Endodermal cell (in vitro differentiated cells): Measurements from ENCODE around the gene GUCD1. TPM values are rescaled to one million over a fixed set of nuclear protein-coding genes. Genes with fewer than 3 reads are reported as not detected.

Experiments used
- DNase-seq: peaks from one replicate; pipeline ENCODE4 v3.0.0-alpha.2; 2017
- H3K27ac ChIP-seq: 2 replicates; pipeline ENCODE4 v1.5.1; 2013; ENCODE audit warnings: mild to moderate bottlenecking, low read depth, low read length, moderate library complexity
- H3K27me3 ChIP-seq: 2 replicates; pipeline ENCODE4 v1.6.1; 2013; ENCODE audit warnings: mild to moderate bottlenecking, low read length, moderate library complexity; ENCODE audit not compliant: insufficient read depth, control insufficient read depth, poor library complexity, severe bottlenecking
- H3K36me3 ChIP-seq: 2 replicates; pipeline ENCODE4 v1.7.0; 2013; ENCODE audit warnings: mild to moderate bottlenecking, low read length, moderate library complexity; ENCODE audit not compliant: control insufficient read depth, insufficient read depth
- H3K4me1 ChIP-seq: one replicate; pipeline ENCODE4 v1.7.0; 2013; ENCODE audit warnings: low read length; ENCODE audit not compliant: control insufficient read depth, insufficient read depth
- H3K4me3 ChIP-seq: 2 replicates; pipeline ENCODE4 v1.5.1; 2013; ENCODE audit warnings: mild to moderate bottlenecking, low read length, moderate library complexity
- H3K9ac ChIP-seq: 2 replicates; pipeline ENCODE4 v1.6.1; 2013; ENCODE audit warnings: mild to moderate bottlenecking, low read length, moderate library complexity; ENCODE audit not compliant: poor library complexity, severe bottlenecking; ENCODE audit errors: extremely low read depth
- H3K9me3 ChIP-seq: 2 replicates; pipeline ENCODE4 v1.6.1; 2013; ENCODE audit warnings: mild to moderate bottlenecking, low read length, moderate library complexity; ENCODE audit not compliant: control insufficient read depth
- H3K27ac Mint-ChIP-seq: 2 replicates; pipeline ENCODE4 v1.8.0; 2020; ENCODE audit warnings: mixed read lengths
- H3K27me3 Mint-ChIP-seq: 2 replicates; pipeline ENCODE4 v1.8.0; 2021; ENCODE audit warnings: mild to moderate bottlenecking, mixed read lengths; ENCODE audit not compliant: insufficient read depth
- H3K36me3 Mint-ChIP-seq: 2 replicates; pipeline ENCODE4 v1.8.0; 2020; ENCODE audit warnings: low read depth, mixed read lengths
- H3K4me1 Mint-ChIP-seq: 2 replicates; pipeline ENCODE4 v1.8.0; 2020; ENCODE audit warnings: mixed read lengths
- H3K4me3 Mint-ChIP-seq: 2 replicates; pipeline ENCODE4 v1.8.0; 2020; ENCODE audit warnings: mild to moderate bottlenecking, moderate library complexity, mixed read lengths
- H3K9me3 Mint-ChIP-seq: 2 replicates; pipeline ENCODE4 v1.8.0; 2020; ENCODE audit warnings: mild to moderate bottlenecking, mixed read lengths
- CTCF ChIP-seq: fragments of 200-600 bp; sonication (generic); conservative IDR thresholded peaks from 2 replicates; pipeline ENCODE4 v1.5.0; 2021; ENCODE audit warnings: antibody characterized with exemption, mild to moderate bottlenecking
- WGBS, 2 experiments: methylation state at CpG; one replicate each; pipeline versions ENCODE4 v1.1.5 to v1.1.7; 2013; ENCODE audit warnings: missing lambda C conversion rate in 2 of 2, mixed read lengths in 1 of 2; ENCODE audit not compliant: insufficient coverage in 1 of 2, insufficient read length in 1 of 2; 5-methylcytosine and 5-hydroxymethylcytosine counted together
- total RNA-seq, 2 donors: library from RNA; stranded (reverse); fragmentation: NEBNext Ultra II Directional in 1 of 2; extraction: Animal tissue kit (Norgen Biotek cat#: 25700) in 1 of 2; gene quantifications; 2 replicates in 1 of 2; 3 replicates in 1 of 2; pipeline ENCODE4 v1.2.1, GENCODE V29; 2021

The GUCD1 gene
- total RNA-seq, 2 donors from 2014 or later: 64.7 to 73.6 TPM

DNA sequence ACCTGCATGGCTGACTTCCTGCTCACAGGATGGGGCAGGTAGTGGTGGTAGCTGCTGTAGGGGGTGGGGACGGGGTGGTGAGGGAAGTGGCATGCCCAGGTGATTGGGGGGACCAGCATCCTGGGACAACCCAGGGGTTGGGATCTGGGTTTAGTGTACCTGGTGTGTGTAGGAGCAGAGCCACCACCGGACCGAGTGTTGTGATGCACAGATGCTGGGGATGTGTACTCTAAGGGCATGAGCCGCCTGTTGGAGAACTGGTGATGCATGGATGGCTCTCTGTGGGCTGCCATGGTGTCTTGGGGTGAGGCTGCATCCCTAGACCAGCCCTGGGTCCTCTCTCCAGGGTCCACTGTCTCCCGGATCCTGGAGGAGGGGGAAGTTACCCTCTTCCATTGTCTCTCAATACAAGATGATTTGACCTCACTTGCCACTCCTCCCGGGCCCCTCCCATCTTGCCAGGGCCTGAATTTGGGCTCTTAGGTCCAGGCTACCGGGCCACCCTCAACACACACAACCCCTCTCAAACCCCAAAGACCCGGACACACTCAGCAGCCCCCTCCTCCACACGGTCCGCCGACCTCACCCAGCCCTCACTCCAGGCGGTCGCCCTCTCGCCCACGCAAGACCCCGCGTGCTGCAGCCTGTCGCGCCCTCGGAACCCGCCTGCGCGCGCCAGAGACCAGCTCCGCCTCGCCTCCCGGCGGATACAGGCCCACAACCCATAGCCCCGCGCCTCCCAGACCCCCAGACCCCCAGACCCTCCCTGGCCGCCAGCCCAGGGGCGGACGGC is 37.3 kb upstream of the GUCD1 start:
- H3K9me3 ChIP-seq: no peaks in the 10 kb centered on the region
- peak overlapping the region; percentile 60 for H3K27ac ChIP-seq
- Mint-ChIP-seq H3K36me3 (no peaks in the 10 kb centered on the region), H3K27me3 (no peaks in the 10 kb centered on the region), H3K27ac (peak overlapping the region; percentile 91), H3K4me3 (peak overlapping the region; percentile 88), H3K9me3 (no peaks in the 10 kb centered on the region), H3K4me1 (no peaks in the 10 kb centered on the region)
- H3K27me3 ChIP-seq: no peaks in the 10 kb centered on the region
- peak overlapping the region; percentile 64 for H3K9ac ChIP-seq
- DNase-seq: peak; percentile 79
- H3K4me3 ChIP-seq: peak overlapping the region; percentile 82
- no peaks in the 10 kb centered on the region for H3K4me1 ChIP-seq
- 12 to 25% methylated on average over 4 to 33 of the region's 33 CpGs for WGBS, 2 experiments
- no peak for TF ChIP-seq CTCF
- no peaks in the 10 kb centered on the region for H3K36me3 ChIP-seq

GRCh38 chr22:24591286-24591830 is 36.4 kb upstream of the GUCD1 start:
- Mint-ChIP-seq H3K4me1 (no peaks in the 10 kb centered on the region), H3K27ac (no peak overlapping the region), H3K4me3 (peak overlapping the region; percentile 88), H3K9me3 (no peaks in the 10 kb centered on the region), H3K36me3 (no peaks in the 10 kb centered on the region), H3K27me3 (no peaks in the 10 kb centered on the region)
- 93 to 98% methylated on average over 5 to 6 of the region's 6 CpGs for WGBS, 2 experiments
- Histone ChIP-seq H3K9me3 (no peaks in the 10 kb centered on the region), H3K9ac (no peak overlapping the region), H3K4me3 (no peak overlapping the region), H3K27me3 (no peaks in the 10 kb centered on the region), H3K27ac (no peak overlapping the region), H3K4me1 (no peaks in the 10 kb centered on the region), H3K36me3 (no peaks in the 10 kb centered on the region)
- peak; percentile 43 for DNase-seq
- TF ChIP-seq CTCF: no peak

DNA sequence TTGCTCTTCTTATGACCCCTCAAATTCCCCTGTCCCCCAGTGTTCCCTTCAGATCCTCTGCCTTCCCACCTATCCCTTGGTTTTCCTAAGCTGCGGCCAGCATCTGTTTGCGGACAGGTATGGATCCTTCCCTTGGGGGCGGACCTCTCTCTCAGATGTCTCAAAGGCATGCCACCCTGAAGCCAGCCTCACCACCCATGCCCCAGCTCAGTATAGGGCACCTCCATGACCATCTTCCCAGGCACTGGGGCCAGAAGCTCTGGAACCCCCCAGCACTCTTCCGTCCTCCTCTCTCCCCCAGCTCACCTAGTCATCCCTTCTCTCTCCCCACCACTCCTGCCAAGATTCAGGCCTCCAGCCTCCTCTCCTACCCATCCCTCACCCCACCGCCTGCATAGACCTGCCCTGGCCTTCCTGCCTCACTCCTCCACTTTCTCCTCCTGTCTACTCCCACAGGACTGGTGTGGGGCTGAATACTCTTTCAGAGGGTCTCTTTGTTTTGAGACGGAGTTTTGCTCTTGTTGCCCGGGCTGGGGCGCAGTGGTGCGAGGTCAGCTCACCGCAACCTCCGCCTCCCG is 35.7 kb upstream of the GUCD1 start:
- no peak for DNase-seq
- no peak overlapping the region for H3K4me3 ChIP-seq
- no peak overlapping the region for H3K27ac Mint-ChIP-seq
- no peaks in the 10 kb centered on the region for H3K27me3 Mint-ChIP-seq
- H3K4me1 Mint-ChIP-seq: no peaks in the 10 kb centered on the region
- no peak overlapping the region for H3K9ac ChIP-seq
- WGBS, 2 experiments: 94 to 96% methylated on average over 6 to 12 of the region's 12 CpGs
- H3K4me3 Mint-ChIP-seq: no peak overlapping the region
- no peak overlapping the region for H3K27ac ChIP-seq
- H3K36me3 Mint-ChIP-seq: no peaks in the 10 kb centered on the region
- H3K36me3 ChIP-seq: no peaks in the 10 kb centered on the region
- no peaks in the 10 kb centered on the region for H3K9me3 ChIP-seq
- H3K4me1 ChIP-seq: no peaks in the 10 kb centered on the region
- no peak for TF ChIP-seq CTCF
- H3K27me3 ChIP-seq: no peaks in the 10 kb centered on the region
- no peaks in the 10 kb centered on the region for H3K9me3 Mint-ChIP-seq
